Right lobe of liver (tissue), 6 donors: ENCODE results near the gene NEMP2. TPM values are rescaled to one million over a fixed set of nuclear protein-coding genes. Genes with fewer than 3 reads are reported as not detected.

Source experiments
- ATAC-seq, 4 donors: fragments of 200-7000 bp; cut with Tn5 transposase; one replicate each; pipeline ENCODE4 v1.9.1; 2020; ENCODE audit warnings: mild to moderate bottlenecking in 4 of 4, moderate library complexity in 4 of 4
- DNase-seq, 3 donors: peaks; one replicate each; pipeline ENCODE4 v3.0.0-alpha.2; 2020
- H3K27ac ChIP-seq, 3 donors: fragments of 200-600 bp; one replicate each; pipeline ENCODE4 v1.8.0; 2022
- H3K27me3 ChIP-seq, 2 donors: fragments of 200-600 bp; one replicate each; pipeline ENCODE4 v1.8.0; 2022
- H3K36me3 ChIP-seq, 4 donors: fragments of 200-600 bp; sonication (generic) in 1 of 4; one replicate each; pipeline versions ENCODE4 v1.5.1 to v1.8.0; 2017 to 2022; ENCODE audit warnings: control low read depth in 1 of 4
- H3K4me1 ChIP-seq, 4 donors: fragments of 200-600 bp; sonication (generic) in 1 of 4; one replicate each; pipeline versions ENCODE4 v1.5.1 to v1.8.0; 2017 to 2022; ENCODE audit warnings: control low read depth in 1 of 4
- H3K4me3 ChIP-seq, 3 donors: fragments of 200-600 bp; one replicate each; pipeline ENCODE4 v1.8.0; 2022
- H3K9me3 ChIP-seq, 4 donors: fragments of 200-600 bp; sonication (generic) in 1 of 4; one replicate each; pipeline versions ENCODE4 v1.5.1 to v1.8.0; 2017 to 2022; ENCODE audit warnings: control low read depth in 1 of 4
- CTCF ChIP-seq, 4 donors: fragments of 200-600 bp in 3 of 4; fragments of 450-650 bp in 1 of 4; IDR thresholded peaks; one replicate each; pipeline versions ENCODE4 v1.5.1 to v1.8.0; 2016 to 2022; ENCODE audit warnings: antibody characterized with exemption in 4 of 4, mild to moderate bottlenecking in 2 of 4
- POLR2A ChIP-seq: fragments of 450-650 bp; IDR thresholded peaks from one replicate; pipeline ENCODE4 v1.6.1; 2017; ENCODE audit warnings: antibody characterized with exemption, mild to moderate bottlenecking
- WGBS: methylation state at CpG from one replicate; pipeline ENCODE4 v1.1.6; 2018; ENCODE audit warnings: low coverage, low lambda C conversion rate; ENCODE audit not compliant: insufficient coverage; ENCODE audit errors: missing lambda C conversion rate; 5-methylcytosine and 5-hydroxymethylcytosine counted together
- intact Hi-C, 2 donors: fragments of 100-400 bp; cut with DNase I; formaldehyde crosslinking; loops; one replicate each; pipeline versions ENCODE4 v1.11.2 to v1.14.1; 2022
- total RNA-seq, 6 experiments: library from RNA; depleted of rRNA in 2 of 6; stranded (reverse); fragments of >200 nt in 2 of 6; fragmentation: NEBNext Ultra II Directional in 3 of 6; extraction: Animal tissue kit (Norgen Biotek cat#: 25700) in 3 of 6; gene quantifications; one replicate each; pipeline versions ENCODE4 v1.1.0 to v1.2.4, GENCODE V29; 2016 to 2023
- donor health status: DM: no; HTN: yes; CAD: no.
- donor health status: DM: no; HTN: no; CAD: no.
- donor health status: DM: no; HTN: no; CAD: no.
- donor health status: DM: no; HTN: yes; CAD: no.
- donor health status: DM: no; HTN: yes; CAD: no.

The NEMP2 gene
- total RNA-seq, 6 experiments from 2014 or later: 2.0 to 4.1 (median 2.7) TPM

- Histone ChIP-seq H3K27me3 (no peaks in the 10 kb centered on the region), H3K4me3 (no peak overlapping the region), H3K27ac (no peak overlapping the region), H3K36me3 (no peaks in the 10 kb centered on the region), H3K4me1 (no peaks in the 10 kb centered on the region), H3K9me3 (no peaks in the 10 kb centered on the region)
- 100% methylated on average over 1 of the region's 1 CpG for WGBS
- DNase-seq (no peak), ATAC-seq (peak in 1 of 4 donors; percentile 6)
- intact Hi-C loops: no loop called here
- no peak for TF ChIP-seq CTCF (IDR thresholded peaks at IDR 0.05)
- TF ChIP-seq POLR2A: no peak
Measured at GRCh38 chr2:190519975-190520767, 14.4 kb downstream of the NEMP2 start.

- whole genome bisulfite sequencing: 88% methylated on average over 2 of the region's 2 CpGs
- TF ChIP-seq CTCF (IDR thresholded peaks at IDR 0.05): no peak
- TF ChIP-seq POLR2A: no peak
- Histone ChIP-seq H3K9me3 (no peaks in the 10 kb centered on the region), H3K4me1 (no peaks in the 10 kb centered on the region), H3K27ac (no peak overlapping the region), H3K27me3 (no peaks in the 10 kb centered on the region), H3K36me3 (no peaks in the 10 kb centered on the region), H3K4me3 (no peak overlapping the region)
- intact Hi-C loops: no loop called here
- DNase-seq (no peak), ATAC-seq (no peak)
Measured at GRCh38 chr2:190517468-190517867, 17.1 kb downstream of the NEMP2 start.

- ATAC-seq: no peak
- no peak for DNase-seq
- Histone ChIP-seq H3K4me1 (no peaks in the 10 kb centered on the region), H3K27me3 (no peaks in the 10 kb centered on the region), H3K4me3 (no peak overlapping the region), H3K36me3 (no peaks in the 10 kb centered on the region), H3K9me3 (no peaks in the 10 kb centered on the region), H3K27ac (no peak overlapping the region)
- intact Hi-C loops: no loop called here
- TF ChIP-seq CTCF (IDR thresholded peaks at IDR 0.05) (no peak), POLR2A (no peak)
- WGBS: 50% methylated on average over 1 of the region's 1 CpG
Measured at GRCh38 chr2:190515687-190516086, 18.8 kb downstream of the NEMP2 start.

GRCh38 chr2:190514676-190515075, 19.8 kb downstream of the NEMP2 start:
- no peak overlapping the region for H3K27ac ChIP-seq
- no peak overlapping the region for H3K4me3 ChIP-seq
- WGBS: 92% methylated on average over 1 of the region's 1 CpG

More at GRCh38 chr2:190514676-190515075, 19.8 kb downstream of the NEMP2 start:
- DNase-seq (no peak), ATAC-seq (no peak)
- TF ChIP-seq CTCF (IDR thresholded peaks at IDR 0.05) (no peak), POLR2A (no peak)
- Histone ChIP-seq H3K4me1 (no peaks in the 10 kb centered on the region), H3K9me3 (no peaks in the 10 kb centered on the region), H3K27me3 (no peaks in the 10 kb centered on the region), H3K36me3 (no peaks in the 10 kb centered on the region)
- intact Hi-C loops: no loop called here
